Measurements from ENCODE around the gene INSYN2B. TPM values are rescaled to one million over a fixed set of nuclear protein-coding genes. Genes with fewer than 3 reads are reported as not detected.

The INSYN2B gene
- total RNA-seq, 4 donors from 2014 or later, result 0.16 to 0.34 TPM; not detected in 2

- no peak for TF ChIP-seq CTCF (IDR thresholded peaks at IDR 0.05; ENCODE audit: low read depth)
Measured at GRCh38 chr5:169836835-169837536, 143.3 kb downstream of the INSYN2B start.

DNA sequence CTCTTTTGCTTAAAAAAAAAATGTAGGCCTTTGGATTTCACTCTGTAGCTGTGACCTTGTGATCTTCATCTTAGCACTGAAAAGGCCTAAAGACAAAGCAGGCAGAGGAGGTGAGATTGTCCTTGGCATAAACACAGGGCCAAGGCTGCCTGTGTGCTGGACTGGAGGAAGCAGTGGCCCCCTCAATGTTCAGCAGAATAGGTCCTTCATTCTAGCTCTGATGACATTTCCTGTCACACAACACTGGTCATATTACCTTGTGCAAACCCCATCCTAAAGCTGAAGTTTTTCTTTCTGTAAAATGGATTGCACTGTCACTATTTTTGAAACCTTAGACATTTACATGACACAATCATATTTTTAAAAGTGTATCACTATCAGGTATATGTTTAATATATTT is 147.4 kb downstream of the INSYN2B start:
- TF ChIP-seq CTCF (IDR thresholded peaks at IDR 0.05; ENCODE audit: low read depth), result no peak

DNA sequence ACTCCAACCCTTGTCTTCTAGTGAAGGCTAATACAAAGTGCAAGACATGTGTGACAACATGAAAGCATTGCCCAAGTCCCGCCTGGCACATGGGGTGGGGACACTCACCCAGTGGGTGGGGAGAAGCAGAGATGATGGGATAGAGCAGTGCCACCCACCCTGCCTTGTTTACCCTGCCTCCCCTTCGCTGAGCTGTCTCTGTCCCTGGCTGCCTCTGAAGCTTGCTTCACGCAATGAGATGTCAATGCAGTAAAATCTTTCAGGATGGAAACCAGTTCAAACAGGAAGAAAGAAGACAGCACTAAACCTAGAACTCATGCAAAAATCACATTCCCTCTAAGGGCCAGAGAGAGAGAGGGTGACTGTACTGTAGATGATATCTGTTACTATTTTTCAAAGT is 148.0 kb downstream of the INSYN2B start:
- no peak for TF ChIP-seq CTCF (IDR thresholded peaks at IDR 0.05; ENCODE audit: low read depth)

DNA sequence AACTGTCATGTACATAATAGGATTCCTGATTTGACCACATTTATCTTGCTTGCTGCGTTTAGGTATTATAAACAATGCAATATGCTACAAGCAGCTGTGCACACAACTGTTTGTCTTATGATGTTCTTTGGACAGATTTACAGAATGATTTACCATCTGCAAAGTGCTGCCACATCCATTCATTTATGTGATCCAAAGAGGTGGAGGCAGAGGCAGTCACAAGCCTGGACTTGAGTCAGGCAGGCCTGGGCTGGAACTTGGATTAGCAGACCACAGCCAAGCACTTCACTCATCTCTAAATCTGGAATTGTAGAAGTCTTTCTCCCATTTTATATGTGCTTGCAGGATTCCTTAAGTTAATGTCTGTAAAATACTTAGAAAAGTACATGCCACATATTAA is 149.0 kb downstream of the INSYN2B start:
- TF ChIP-seq CTCF (IDR thresholded peaks at IDR 0.05; ENCODE audit: low read depth), result no peak

GRCh38 chr5:169828385-169828784 is 151.9 kb downstream of the INSYN2B start:
- TF ChIP-seq CTCF (IDR thresholded peaks at IDR 0.05; ENCODE audit: low read depth), result no peak

- TF ChIP-seq CTCF (IDR thresholded peaks at IDR 0.05; ENCODE audit: low read depth), result no peak
Measured at GRCh38 chr5:169827769-169828168, 152.5 kb downstream of the INSYN2B start.

DNA sequence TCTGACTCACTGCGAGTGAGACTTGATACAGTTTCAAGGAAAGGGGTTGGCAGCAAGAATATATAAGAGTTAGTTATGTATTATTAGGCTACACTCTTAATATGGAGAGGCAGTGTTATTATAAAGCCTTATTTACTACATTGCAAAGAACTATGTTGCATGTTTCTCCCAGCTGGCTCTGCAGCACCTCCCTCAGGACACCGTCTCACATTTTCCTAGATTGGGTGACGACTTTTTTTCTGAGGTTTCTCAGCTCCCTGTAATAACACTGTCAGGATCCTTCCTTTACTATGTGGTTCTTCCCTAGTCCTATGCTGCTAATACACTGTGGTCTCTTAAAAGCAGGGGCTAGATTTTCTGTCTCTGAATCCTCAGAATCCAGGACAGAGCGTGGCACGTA is 153.7 kb downstream of the INSYN2B start:
- TF ChIP-seq CTCF (IDR thresholded peaks at IDR 0.05; ENCODE audit: low read depth), result no peak

Measured in subcutaneous adipose tissue (tissue), 4 donors.